ENCODE measurements around the gene FNBP1.

FNBP1 gene

DNA sequence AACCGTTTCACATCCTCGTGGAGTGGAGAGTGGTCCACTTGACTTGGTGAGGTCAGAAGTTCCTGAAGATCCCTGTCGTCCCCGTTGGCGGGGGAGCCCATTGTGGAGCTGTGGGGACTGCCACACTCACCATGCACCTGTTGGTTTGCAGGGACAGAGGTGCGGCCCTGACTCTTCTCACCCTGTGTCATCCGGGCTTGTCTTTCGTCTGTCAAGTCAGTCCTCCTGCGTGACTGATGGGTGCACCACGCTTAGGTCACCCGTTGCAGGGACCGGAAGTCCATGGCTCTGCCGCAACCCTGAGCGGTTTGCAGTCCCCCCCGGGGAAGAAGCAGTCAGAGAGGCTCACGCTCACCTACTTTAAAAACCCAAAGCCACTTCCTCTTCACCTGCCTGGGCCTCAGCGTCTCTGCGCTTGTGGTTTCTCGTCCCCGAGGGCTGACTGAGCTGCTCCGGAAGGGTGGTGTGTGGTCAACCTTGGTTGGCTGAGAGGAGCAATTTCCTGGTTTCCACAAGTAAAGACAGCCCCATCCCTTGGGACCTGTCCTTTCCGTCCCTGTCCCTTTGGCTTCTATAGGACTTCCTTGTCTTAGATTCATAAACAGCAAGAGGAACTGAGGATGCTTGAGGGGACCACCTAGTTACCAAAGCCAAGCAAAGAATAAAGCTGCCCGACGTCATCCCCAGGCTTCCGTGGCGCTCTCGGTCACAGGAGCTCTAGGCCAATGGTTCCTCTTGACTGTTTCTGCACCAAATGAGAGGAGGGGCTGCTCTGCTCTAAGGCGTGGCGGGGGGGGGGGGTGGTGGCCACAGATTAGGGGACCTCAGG, 154.5 kb downstream of the FNBP1 start:
- no peak for FAIRE-seq

DNA sequence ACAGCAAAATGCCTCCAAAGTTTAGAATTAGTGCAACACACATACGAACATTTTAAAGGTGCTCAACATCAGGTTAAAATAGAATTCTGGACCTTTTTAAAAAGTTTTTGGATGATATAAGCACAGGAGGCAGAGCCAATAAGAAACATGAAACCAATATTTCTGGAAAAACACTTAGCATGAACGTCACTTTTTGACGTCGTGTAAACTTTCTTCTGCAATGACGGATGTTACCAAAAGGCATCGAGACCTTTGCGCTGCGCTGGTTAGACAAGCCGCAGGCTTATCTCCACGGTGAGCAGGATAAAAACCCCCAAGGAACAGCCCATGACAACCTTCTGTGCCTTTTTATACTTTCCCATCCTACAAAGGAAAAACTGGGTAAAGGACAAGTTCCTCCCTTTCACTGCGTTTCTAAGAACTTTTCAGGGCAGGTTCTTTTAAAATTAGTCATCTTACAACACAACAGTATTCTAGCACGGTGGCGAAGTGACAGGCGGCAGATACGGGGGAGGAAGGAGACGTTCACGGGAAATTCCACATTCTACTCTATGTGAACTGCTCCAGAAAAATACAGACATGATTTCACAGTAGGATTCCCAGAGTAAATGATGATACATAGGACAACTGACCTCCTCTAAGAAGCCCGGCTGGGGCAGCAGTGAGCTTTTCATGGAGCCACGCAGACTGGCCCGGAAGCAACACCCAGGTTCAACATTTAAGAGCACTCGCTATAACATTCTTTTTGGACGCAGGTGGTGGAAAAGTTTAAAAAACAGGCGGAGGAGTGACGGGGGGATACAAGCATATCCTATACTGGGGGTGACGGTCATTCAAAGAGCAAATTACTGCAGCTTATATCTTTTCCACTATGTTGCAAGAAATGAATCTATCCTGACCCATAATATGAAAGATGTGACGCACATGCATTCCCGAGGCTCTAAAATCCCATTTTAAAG, 155.4 kb downstream of the FNBP1 start:
- no peak for FAIRE-seq

DNA sequence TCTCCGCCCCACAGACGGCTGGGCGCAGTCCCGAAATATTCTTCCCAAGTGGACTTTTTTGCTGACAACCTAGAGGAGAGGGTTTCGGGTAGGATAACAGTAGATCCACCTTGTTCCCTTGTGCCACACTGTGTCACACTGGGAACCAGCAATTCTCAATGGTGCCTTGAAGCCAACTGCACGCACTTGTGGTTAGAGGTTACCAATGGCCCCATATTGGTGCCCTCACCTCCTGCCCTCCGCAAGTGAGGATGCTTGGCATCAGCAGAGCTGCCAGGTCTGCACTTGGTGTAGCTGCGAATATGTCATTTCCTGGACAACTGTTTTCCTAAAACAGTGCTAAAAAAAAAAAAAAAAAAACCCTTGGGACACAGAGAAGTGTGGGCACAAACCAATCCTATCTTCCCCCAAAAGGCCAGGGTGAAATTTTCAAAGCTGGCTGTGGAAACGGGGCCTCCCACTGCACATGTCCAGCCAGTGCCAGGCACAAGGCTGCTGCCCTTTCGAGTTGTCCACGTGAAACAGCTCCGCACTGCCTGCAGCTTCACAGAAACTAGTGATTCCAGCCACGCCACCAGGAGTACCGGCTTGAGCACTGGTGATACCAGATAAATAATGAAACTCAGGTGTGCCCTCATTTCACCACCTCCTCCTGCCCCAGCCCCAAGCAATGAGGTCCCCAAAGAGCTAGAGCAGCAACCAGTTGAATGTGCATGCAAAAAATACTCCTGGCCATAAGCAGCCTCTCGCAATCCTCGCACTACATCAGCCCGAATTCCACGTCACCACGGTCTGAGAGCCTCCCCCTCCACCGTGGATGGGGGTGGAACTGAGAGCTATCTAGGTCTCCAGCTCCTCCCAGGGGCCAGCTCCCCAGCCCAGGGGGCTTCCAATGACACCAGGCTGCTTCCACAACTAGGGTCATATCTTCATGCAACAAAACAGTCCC, 156.5 kb downstream of the FNBP1 start:
- FAIRE-seq, result no peak

DNA sequence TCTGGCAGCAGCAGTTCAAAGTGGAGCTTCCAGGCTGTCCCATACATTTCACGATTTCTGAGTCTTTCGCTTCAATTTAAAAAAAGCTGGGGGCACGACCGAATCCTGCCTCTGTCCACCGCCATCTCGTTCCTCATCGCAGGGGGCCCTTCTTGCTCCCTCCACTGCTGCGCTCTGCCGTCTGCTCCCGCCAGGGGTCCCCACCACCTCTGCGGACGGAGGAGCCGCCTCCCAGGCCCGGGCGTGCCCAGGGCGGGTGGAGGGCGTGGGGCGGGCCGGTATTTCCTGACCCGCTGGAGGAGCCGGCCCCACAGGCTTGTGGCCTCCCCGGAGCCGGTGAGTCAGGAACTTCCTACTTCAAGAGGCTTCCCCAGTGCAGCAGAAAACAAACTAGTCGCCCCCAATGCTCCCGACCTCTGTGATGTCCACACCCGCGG, 157.3 kb downstream of the FNBP1 start:
- no peak for FAIRE-seq

DNA sequence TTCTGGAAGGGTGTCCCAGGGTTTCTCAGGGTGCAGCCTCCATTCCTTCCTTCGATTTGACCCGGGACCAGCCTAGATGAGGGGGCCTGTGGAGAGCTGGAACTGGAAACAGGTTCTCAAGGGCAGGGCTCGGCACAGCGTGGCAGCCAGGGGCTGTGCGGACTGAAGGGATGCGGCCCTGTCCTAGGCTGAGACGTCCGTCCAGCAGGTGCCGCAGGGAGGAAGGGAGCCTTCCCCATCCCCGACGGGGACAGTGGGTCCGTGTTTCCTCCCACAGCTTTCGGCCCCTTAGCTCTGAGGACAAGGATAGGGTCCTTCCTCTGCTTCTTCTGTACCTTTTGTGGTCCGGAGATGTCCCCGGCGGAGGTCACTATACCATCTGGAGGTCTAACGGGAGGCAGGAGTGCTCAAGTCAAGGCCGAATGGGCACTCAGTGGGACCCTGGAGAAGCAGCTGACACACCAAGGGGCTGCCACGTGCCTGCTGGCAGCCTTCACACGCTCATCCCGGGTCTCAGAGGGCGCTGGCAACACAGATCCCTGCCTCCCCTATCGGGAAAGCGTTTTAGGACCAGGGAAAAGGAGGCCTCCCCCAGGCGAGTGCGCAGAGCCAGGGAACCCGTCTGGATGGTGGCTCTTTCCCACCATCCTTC, 157.8 kb downstream of the FNBP1 start:
- no peak for FAIRE-seq

DNA sequence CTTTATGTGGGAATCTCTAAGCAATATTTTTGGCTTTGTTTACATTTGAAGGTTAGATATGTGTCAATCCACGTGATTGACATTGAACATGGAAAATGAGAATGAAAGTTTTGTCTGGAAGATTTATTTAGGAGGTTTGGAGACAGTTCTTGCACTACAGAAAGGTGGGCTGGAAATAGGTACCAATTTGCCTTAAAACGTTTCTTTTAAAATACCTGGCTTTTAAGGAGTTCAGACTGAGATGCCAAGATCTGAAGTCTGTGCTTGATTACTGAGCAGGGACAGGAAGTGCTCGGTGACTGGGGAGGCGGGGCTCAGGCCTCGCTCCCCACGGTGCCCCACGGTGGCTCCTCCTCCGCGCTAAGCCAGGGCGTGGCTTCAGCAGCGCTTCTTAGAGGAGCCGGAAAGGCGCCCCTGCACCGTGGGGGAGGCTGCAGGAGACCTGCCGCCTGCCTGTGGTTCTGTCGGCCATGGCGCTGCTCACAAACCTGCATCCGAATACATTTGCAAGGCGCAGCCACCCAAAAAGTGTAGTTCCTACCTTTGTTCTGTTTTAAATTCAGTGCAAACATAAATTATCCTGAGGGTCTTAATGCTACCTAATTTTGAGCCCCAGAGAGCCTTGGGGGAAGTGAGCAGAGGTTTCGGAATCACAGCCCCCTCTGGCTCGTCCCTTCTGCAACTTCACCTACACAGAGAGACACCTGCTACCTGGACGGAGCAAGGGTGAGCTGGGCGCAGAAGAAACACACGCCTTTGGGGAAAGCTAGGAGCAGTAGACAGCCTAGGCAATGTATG, 158.6 kb downstream of the FNBP1 start:
- no peak for FAIRE-seq

DNA sequence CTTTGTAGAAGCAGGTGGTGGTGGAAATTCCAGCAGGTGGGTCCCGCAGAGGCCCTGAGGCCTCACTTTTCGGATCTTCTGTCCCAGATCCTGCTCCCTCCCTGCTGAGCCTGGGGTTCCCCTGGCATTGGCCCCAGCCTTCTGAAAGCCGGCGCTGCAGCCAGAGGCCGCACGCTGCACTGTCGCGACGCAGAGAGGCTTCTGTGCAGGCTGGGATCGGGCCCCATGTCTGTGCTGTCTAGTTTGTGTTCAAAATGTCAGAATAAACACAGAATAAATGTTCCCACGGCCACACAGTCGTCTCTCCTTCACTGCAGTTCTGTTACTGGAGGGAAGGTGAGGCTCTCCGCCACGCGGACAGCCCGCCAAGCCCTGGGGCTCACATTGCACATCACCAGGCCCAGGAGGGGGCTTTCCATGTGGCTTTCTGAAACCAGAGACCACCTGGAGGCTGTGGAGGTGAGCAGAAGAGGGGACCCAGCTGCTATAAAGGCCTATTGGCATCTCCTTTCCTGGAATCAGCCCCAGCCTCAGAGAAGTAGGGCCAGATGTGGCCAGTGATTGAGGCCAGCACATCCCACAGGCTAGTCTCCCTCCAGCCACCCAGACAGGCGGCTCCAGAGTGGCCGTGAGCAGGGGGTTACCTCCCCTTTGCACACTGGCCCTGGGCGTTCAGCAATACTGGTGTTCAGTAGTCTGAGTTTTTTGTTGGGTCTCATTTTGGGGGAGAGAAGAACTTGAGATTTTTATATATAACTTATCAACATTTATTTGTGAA, 161.3 kb downstream of the FNBP1 start:
- FAIRE-seq, result no peak

DNA sequence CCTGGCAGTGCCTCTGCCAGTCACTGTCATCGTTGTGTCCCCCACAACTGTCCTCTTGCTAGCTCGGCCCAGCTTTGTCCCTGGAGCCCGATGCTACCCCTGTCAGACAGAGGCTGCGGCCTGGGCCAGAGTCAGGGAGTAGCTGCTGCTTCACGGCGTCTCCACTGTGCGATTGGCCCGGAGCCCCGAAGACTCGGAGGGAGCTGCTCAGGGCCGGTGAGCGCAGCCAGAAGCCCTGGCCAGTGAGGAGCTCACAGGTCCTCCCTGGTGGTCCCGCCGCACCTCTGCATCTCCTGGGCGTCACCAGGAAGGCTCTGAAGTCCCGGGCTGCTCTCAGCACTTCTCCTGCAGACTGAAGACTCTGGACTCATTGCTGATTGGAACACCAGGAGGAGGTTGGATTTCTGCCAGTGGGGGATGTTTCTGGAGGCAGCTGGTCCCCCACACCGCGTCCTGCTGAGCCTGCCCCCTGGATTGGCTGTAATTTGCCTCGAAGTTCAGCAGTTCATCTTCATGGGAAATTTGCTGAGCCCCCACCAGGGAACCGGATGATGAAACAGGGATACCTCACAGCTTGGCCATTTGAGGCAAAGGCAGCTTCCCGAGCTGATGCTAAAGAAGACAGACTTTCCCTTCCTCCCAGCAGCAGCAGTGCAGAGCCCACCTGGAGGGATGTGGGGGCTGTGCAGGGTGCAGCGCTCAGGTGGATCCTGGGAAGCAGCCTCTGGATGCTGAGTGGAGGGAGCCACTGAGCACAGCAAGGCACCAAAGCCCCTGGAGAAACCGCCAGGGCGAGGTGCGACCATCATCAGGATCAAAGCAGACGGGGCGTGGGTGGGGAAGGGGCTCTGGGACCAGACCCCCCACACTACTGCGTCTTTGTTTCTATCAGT, 162.1 kb downstream of the FNBP1 start:
- no peak for FAIRE-seq

DNA sequence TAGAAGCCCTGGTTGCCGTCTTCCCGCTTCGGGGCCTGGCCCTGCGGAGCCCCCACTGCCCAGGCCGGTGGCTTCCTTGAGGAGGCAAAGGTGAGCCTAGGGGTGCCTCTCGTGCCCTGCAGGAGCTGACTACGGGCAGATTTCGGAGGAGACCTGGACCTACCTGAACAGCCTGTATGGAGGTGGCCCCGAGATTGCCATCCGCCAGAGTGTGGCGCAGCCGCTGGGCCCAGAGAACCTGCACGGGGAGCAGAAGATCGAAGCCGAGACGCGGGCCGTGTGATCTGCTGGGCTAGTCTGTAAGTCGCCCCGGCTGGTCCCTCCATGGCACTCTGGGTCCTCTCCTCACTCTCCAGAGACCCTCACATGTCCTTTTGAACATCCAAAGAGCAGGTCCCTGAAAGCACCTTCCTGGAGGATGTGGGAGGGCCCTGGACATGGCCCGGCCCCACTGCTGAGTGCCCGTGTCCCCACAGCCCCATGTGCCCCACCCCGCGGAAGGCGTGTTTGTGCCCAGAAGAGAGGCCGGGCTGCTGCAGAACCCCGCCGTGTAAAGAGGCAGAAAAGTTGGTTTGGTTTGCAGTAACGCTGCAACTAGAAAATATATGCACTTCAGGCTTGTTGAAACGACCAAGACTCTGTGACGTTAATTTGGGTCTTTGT, 162.9 kb downstream of the FNBP1 start:
- no peak for FAIRE-seq

DNA sequence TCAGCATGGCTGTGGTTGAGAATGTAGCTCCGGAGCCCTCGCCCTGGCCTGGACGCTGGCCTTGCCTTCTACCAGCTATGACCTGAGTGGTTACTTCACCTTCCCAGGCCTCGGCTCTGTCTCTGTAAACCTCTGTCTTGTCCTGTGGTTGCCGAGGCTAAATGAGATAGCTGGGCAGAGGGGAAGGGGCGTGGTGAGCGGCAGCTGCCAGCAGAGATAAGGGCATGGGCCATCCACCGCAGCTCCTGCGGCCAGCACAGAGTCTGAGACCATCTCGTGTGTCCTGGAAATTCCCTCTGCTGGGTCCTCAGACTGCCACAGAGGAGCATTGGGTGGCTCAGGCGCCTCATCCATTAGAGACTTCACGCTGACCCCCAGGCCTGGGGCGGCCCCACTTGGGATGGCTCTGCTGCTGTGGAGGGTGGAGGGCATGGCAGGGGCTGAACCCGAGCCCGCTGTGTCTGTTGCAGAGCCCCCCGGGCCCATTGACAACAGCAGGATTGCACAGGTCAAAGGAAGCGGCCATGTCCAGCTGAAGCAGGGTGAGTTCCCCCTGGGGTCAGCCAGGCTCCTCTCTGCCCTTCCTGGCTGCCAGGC, 163.8 kb downstream of the FNBP1 start:
- no peak for FAIRE-seq

DNA sequence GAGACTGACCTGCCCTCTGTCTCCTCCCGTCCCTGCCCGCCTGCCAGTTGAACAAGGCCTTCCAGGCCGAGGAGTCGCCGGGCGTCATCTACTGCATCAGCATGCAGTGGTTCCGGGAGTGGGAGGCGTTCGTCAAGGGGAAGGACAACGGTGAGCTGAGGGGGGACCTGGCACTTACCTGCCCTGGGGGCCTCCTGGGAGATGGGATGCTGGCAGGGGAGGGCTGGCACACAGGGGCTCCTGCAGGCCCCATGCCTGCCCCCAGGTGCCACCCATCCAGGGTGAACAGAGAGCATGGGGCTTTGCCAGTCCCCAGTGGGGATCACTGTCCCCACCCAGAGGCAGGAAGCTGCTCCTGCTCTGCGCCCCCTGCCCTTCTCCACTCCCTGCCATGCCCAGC, 164.7 kb downstream of the FNBP1 start:
- FAIRE-seq, result no peak

DNA sequence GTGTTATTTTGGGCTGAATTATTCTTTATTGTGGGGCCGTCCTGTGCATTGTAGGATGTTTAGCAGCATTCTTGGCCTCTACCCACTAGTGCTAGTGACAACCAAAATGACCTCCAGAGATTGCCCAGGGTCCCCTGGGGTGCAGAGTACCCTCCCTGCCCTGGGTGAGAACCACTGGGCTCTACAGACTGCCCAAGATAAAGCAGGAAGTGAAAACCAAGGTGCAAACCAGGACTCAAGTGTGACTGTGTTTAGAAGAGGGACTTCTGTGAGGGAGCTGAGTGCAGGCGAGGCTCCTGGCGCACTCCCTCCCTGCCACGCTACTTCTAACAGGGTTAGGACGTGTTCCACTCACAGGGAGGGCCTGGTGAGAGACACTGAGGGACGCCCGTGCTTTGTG, 166.2 kb downstream of the FNBP1 start:
- FAIRE-seq, result no peak

DNA sequence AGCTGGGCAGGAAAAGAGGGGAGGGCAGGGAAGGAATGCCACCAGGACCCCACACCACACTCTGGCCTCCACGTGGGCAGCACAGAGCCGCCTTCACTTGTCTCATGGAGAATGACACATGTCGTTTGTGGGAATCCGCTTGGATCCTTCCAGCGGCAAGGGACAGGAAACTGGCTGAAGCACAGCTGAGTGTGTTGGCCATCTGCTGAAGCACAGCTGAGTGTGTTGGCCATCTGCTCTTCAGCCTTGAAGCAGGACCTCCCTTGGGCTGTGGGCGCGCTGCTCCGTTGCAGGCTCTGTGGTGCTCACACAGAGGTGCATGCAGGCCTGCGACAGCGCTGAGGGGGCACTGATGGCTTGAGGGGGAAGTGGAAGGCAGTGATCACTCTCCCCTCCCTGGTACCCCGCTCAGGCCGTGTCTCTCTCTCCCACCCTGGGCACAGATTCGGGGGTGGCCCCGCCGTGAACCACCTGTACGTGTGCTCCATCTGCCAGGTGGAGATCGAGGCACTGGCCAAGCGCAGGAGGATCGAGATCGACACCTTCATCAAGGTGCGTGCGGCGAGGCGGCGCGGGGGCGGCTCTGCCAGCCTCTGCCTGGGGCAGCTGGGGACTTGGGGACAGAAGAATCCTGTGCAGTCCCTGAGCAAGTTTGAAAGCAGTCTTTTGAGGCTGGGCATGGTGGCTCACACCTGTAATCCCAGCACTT, 167.1 kb downstream of the FNBP1 start:
- no peak for FAIRE-seq

DNA sequence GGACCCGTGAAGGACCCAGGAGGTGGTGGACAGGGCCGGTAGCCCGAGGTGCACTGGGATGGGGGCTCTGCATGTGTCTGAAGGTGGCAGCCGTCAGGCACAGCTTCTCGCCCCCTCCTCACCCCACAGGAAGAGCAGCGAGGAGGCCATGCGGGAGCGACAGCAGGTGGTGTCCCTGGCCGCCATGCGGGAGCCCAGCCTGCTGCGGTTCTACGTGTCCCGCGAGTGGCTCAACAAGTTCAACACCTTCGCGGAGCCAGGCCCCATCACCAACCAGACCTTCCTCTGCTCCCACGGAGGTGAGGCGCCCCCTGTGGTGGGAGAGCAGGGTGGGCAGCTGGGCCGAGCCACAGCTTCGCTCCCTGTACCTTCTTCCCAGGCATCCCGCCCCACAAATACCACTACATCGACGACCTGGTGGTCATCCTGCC, 167.8 kb downstream of the FNBP1 start:
- no peak for FAIRE-seq

DNA sequence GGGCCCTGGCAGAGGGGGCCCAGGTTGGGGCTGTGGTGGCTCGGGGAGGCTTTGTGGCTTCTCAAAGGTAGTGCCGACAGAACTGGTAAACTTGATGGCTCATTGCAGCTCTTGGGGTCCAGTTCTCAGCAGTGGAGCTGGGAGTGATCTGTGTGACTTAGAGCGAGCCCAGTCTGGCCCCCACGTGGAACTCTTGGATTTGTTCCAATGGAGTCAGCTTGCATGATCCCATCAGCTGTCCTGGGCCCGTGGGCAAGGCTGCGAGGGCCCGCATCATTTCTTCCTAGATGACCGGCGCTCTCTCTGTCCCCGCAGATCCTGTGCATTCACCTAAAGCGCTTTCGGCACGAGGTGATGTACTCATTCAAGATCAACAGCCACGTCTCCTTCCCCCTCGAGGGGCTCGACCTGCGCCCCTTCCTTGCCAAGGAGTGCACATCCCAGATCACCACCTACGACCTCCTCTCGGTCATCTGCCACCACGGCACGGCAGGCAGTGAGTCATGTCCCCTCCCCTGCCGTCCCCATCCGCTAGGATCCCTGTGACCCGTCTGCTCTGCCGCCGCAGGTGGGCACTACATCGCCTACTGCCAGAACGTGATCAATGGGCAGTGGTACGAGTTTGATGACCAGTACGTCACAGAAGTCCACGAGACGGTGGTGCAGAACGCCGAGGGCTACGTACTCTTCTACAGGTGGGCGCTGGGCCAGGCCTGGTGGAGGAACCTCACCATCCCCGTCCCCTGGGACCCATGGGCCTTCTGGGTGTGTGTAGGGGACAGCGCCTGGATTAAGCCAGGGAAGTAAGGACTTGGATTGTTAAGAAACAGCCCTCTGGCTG, 168.5 kb downstream of the FNBP1 start:
- FAIRE-seq, result no peak

DNA sequence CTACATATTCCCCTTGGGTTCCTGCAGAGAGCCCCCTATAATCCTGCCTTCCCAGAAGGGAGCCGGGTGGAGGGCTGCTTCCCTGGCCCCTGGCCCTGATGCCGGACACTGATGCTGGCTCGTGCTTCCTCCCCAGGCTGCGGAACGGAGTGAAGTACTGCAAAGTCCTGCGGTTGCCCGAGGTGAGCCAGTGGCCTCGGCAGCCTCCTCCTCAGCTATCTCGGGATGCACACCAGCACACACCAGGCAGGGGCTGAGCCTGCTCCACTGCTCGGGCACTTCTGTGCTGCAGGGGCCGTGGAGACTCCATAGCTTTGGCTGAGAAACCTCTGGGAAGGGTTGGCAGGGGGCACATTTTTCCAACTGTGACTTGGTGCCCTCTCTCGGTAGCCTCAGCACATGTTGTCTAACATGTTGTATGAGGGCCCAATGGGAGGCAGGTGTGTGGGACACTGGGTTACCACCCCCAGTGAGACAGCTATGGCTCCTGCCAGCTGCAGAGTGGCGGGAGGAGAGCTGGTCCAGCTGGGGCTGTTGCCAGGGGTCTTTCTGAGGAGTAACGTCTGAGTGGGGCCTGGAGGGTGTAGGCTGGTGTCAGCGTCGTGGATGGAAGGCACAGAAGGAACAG, 169.3 kb downstream of the FNBP1 start:
- no peak for FAIRE-seq

All from A204.1 (cell line).